H9 (cell line): ENCODE results near the gene ABCD3. TPM values are rescaled to one million over a fixed set of nuclear protein-coding genes. Genes with fewer than 3 reads are reported as not detected.

Experiments used
- DNase-seq: peaks from one replicate; pipeline ENCODE4 v3.0.0-alpha.2; 2017
- H2AFZ ChIP-seq: one replicate; pipeline ENCODE4 v1.6.1; 2013; ENCODE audit warnings: mild to moderate bottlenecking, low read length, control low read depth, moderate library complexity
- H2AK5ac ChIP-seq: 2 replicates; pipeline ENCODE4 v1.6.1; 2013; ENCODE audit warnings: low read length, control low read depth, mixed read lengths; ENCODE audit not compliant: insufficient read length
- H2BK120ac ChIP-seq: one replicate; pipeline ENCODE4 v1.6.1; 2013; ENCODE audit warnings: low read depth, mild to moderate bottlenecking, low read length, control low read depth, inconsistent platforms; ENCODE audit not compliant: poor library complexity, severe bottlenecking
- H2BK12ac ChIP-seq: 2 replicates; pipeline ENCODE4 v1.6.1; 2013; ENCODE audit warnings: low read length, control low read depth, mixed read lengths, low read depth; ENCODE audit not compliant: insufficient read length
- H2BK15ac ChIP-seq: 2 replicates; pipeline ENCODE4 v1.6.1; 2013; ENCODE audit warnings: low read depth, low read length, control low read depth
- H2BK20ac ChIP-seq: one replicate; pipeline ENCODE4 v1.6.1; 2013; ENCODE audit warnings: low read depth, mild to moderate bottlenecking, low read length, control low read depth, inconsistent platforms; ENCODE audit not compliant: poor library complexity, severe bottlenecking
- H2BK5ac ChIP-seq: 2 replicates; pipeline ENCODE4 v1.6.1; 2013; ENCODE audit warnings: low read length, control low read depth, mixed read lengths; ENCODE audit not compliant: insufficient read length
- H3K14ac ChIP-seq: 2 replicates; pipeline ENCODE4 v1.6.1; 2013; ENCODE audit warnings: low read length, control low read depth; ENCODE audit not compliant: insufficient read depth
- H3K18ac ChIP-seq: 2 replicates; pipeline ENCODE4 v1.6.1; 2013; ENCODE audit warnings: low read depth, mild to moderate bottlenecking, mixed read lengths, low read length, control low read depth; ENCODE audit not compliant: insufficient read length
- H3K23ac ChIP-seq: 2 replicates; pipeline ENCODE4 v1.6.1; 2013; ENCODE audit warnings: low read length, control low read depth, mixed read lengths, low read depth; ENCODE audit not compliant: insufficient read length
- H3K23me2 ChIP-seq: 2 replicates; pipeline ENCODE4 v1.6.1; 2013; ENCODE audit warnings: low read depth, mild to moderate bottlenecking, mixed read lengths, low read length, control low read depth; ENCODE audit not compliant: insufficient read length, poor library complexity, severe bottlenecking
- H3K27ac ChIP-seq: 2 replicates; pipeline ENCODE4 v1.5.1; 2013; ENCODE audit warnings: low read length, control low read depth, mixed read lengths, low read depth; ENCODE audit not compliant: insufficient read length
- H3K27me3 ChIP-seq: 2 replicates; pipeline ENCODE4 v1.6.1; 2013; ENCODE audit warnings: low read length, control low read depth, inconsistent platforms; ENCODE audit not compliant: insufficient read depth
- H3K4ac ChIP-seq: 2 replicates; pipeline ENCODE4 v1.6.1; 2013; ENCODE audit warnings: low read depth, mild to moderate bottlenecking, control low read depth, inconsistent platforms, low read length, moderate library complexity
- H3K4me1 ChIP-seq: 2 replicates; pipeline ENCODE4 v1.6.1; 2013; ENCODE audit warnings: low read length, control low read depth, inconsistent platforms; ENCODE audit not compliant: insufficient read depth
- H3K4me2 ChIP-seq: 2 replicates; pipeline ENCODE4 v1.6.1; 2013; ENCODE audit warnings: low read length, control low read depth, mixed read lengths; ENCODE audit not compliant: insufficient read length, insufficient read depth
- H3K56ac ChIP-seq: 2 replicates; pipeline ENCODE4 v1.6.1; 2013; ENCODE audit warnings: low read depth, mild to moderate bottlenecking, mixed read lengths, low read length, control low read depth; ENCODE audit not compliant: insufficient read length
- H3K79me1 ChIP-seq: 2 replicates; pipeline ENCODE4 v1.6.1; 2013; ENCODE audit warnings: low read depth, mild to moderate bottlenecking, moderate library complexity, low read length, control low read depth, inconsistent platforms; ENCODE audit not compliant: insufficient read depth, poor library complexity, severe bottlenecking
- H3K79me2 ChIP-seq: 2 replicates; pipeline ENCODE4 v1.6.1; 2013; ENCODE audit warnings: low read length, control low read depth, inconsistent platforms; ENCODE audit not compliant: insufficient read depth
- H3K9ac ChIP-seq: 2 replicates; pipeline ENCODE4 v1.6.1; 2013; ENCODE audit warnings: low read length, control low read depth, mixed read lengths; ENCODE audit not compliant: insufficient read length; ENCODE audit errors: extremely low read depth
- H3K9me3 ChIP-seq: one replicate; pipeline ENCODE4 v1.6.1; 2013; ENCODE audit warnings: low read depth, low read length, inconsistent platforms; ENCODE audit not compliant: control insufficient read depth
- H3T11ph ChIP-seq: one replicate; pipeline ENCODE4 v1.6.1; 2013; ENCODE audit warnings: mild to moderate bottlenecking, low read length, control low read depth, inconsistent platforms
- H4K20me1 ChIP-seq: one replicate; pipeline ENCODE4 v1.6.1; 2013; ENCODE audit not compliant: control insufficient read depth, insufficient read length, insufficient read depth
- H4K5ac ChIP-seq: 2 replicates; pipeline ENCODE4 v1.6.1; 2013; ENCODE audit warnings: low read depth, mild to moderate bottlenecking, mixed read lengths, low read length, control low read depth; ENCODE audit not compliant: insufficient read length
- H4K8ac ChIP-seq: replicated peaks from 2 replicates; pipeline ENCODE4 v1.6.1; 2013; ENCODE audit warnings: low read length, control low read depth, mixed read lengths, low read depth; ENCODE audit not compliant: insufficient read length
- H4K91ac ChIP-seq: 2 replicates; pipeline ENCODE4 v1.6.1; 2013; ENCODE audit warnings: low read depth, mild to moderate bottlenecking, moderate library complexity, mixed read lengths, low read length, control low read depth; ENCODE audit not compliant: insufficient read length
- H3K27ac Mint-ChIP-seq, 3 experiments: 2 replicates in 2 of 3; 3 replicates in 1 of 3; pipeline ENCODE4 v1.8.0; 2020 to 2021; ENCODE audit warnings: mixed read lengths in 3 of 3, mild to moderate bottlenecking in 1 of 3, moderate library complexity in 1 of 3
- H3K27me3 Mint-ChIP-seq: 2 replicates; pipeline ENCODE4 v1.8.0; 2021; ENCODE audit warnings: low read depth, mild to moderate bottlenecking, moderate library complexity, mixed read lengths
- H3K36me3 Mint-ChIP-seq, 3 experiments: 2 replicates in 2 of 3; 3 replicates in 1 of 3; pipeline ENCODE4 v1.8.0; 2020 to 2021; ENCODE audit warnings: low read depth in 3 of 3, mixed read lengths in 3 of 3; ENCODE audit not compliant: insufficient read depth in 1 of 3
- H3K4me1 Mint-ChIP-seq, 2 experiments: 2 replicates each; pipeline ENCODE4 v1.8.0; 2020; ENCODE audit warnings: mixed read lengths in 2 of 2
- H3K4me3 Mint-ChIP-seq, 2 experiments: 2 replicates in 1 of 2; 3 replicates in 1 of 2; pipeline ENCODE4 v1.8.0; 2020 to 2021; ENCODE audit warnings: mild to moderate bottlenecking in 2 of 2, mixed read lengths in 2 of 2, moderate library complexity in 1 of 2
- H3K9me3 Mint-ChIP-seq, 2 experiments: 2 replicates in 1 of 2; 3 replicates in 1 of 2; pipeline ENCODE4 v1.8.0; 2020; ENCODE audit warnings: mild to moderate bottlenecking in 2 of 2, mixed read lengths in 2 of 2, moderate library complexity in 1 of 2
- WGBS: extraction: QIAGEN DNeasy Blood & Tissue Kit; methylation state at CpG from one replicate; pipeline ENCODE4 v1.1.7; 2013; ENCODE audit warnings: missing lambda C conversion rate, low lambda C conversion rate, mixed read lengths; ENCODE audit not compliant: insufficient read length; ENCODE audit errors: extremely low coverage; 5-methylcytosine and 5-hydroxymethylcytosine counted together
- total RNA-seq: library from RNA; stranded (reverse); gene quantifications from 2 replicates; pipeline ENCODE4 v1.2.1, GENCODE V29; 2021
- TF ChIP-seq, protein P1 (sequence below): fragments of 200-600 bp; sonication (generic); conservative IDR thresholded peaks from 3 replicates; pipeline ENCODE4 v1.8.0; 2021; ENCODE audit warnings: antibody characterized with exemption, mild to moderate bottlenecking

ABCD3 gene
- total RNA-seq, 1 experiment from 2014 or later = 32.0 TPM

- no peak overlapping the region for H3K4me3 Mint-ChIP-seq
- no peak overlapping the region for H4K5ac ChIP-seq
- no peak overlapping the region for H3K56ac ChIP-seq
- no peaks in the 10 kb centered on the region for H3K23me2 ChIP-seq
- H2AFZ ChIP-seq = no peak overlapping the region
- no peaks in the 10 kb centered on the region for H3K27me3 Mint-ChIP-seq
- no peak overlapping the region for H3K27ac Mint-ChIP-seq
- no peak overlapping the region for H2BK5ac ChIP-seq
- H3K36me3 Mint-ChIP-seq = peaks cover 13 to 28% (median 15%) of the 10 kb centered on the region in 3 experiments
- no peaks in the 10 kb centered on the region for H3K27me3 ChIP-seq
- no peak overlapping the region for H3K27ac ChIP-seq
- no peak overlapping the region for H3K14ac ChIP-seq
- H3K9me3 Mint-ChIP-seq = peaks cover 14% of the 10 kb centered on the region in 2 experiments
- no peak overlapping the region for H2BK20ac ChIP-seq
- H3K4me1 Mint-ChIP-seq = peaks cover 5 to 6% of the 10 kb centered on the region in 2 experiments; a peak in 3 of 4 replicates
- H3T11ph ChIP-seq = no peak overlapping the region
- H3K9me3 ChIP-seq = peaks cover 8% of the 10 kb centered on the region
- no peak overlapping the region for H4K91ac ChIP-seq
- TF ChIP-seq, protein P1, sequence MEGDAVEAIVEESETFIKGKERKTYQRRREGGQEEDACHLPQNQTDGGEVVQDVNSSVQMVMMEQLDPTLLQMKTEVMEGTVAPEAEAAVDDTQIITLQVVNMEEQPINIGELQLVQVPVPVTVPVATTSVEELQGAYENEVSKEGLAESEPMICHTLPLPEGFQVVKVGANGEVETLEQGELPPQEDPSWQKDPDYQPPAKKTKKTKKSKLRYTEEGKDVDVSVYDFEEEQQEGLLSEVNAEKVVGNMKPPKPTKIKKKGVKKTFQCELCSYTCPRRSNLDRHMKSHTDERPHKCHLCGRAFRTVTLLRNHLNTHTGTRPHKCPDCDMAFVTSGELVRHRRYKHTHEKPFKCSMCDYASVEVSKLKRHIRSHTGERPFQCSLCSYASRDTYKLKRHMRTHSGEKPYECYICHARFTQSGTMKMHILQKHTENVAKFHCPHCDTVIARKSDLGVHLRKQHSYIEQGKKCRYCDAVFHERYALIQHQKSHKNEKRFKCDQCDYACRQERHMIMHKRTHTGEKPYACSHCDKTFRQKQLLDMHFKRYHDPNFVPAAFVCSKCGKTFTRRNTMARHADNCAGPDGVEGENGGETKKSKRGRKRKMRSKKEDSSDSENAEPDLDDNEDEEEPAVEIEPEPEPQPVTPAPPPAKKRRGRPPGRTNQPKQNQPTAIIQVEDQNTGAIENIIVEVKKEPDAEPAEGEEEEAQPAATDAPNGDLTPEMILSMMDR = no peak
- H2AK5ac ChIP-seq = no peak overlapping the region
- no peaks in the 10 kb centered on the region for H3K79me1 ChIP-seq
- no peak overlapping the region for H3K9ac ChIP-seq
- no peak overlapping the region for H4K8ac ChIP-seq
- no peak overlapping the region for H3K4ac ChIP-seq
- H4K20me1 ChIP-seq = no peaks in the 10 kb centered on the region
- no peak overlapping the region for H2BK12ac ChIP-seq
- no peak overlapping the region for H3K23ac ChIP-seq
- no CpG with 5 or more reads among the region's 2 CpGs for WGBS
- H3K4me1 ChIP-seq = no peaks in the 10 kb centered on the region
- no peak overlapping the region for H3K4me2 ChIP-seq
- DNase-seq = no peak
- no peak overlapping the region for H2BK15ac ChIP-seq
- no peaks in the 10 kb centered on the region for H3K79me2 ChIP-seq
- H2BK120ac ChIP-seq = no peak overlapping the region
- H3K18ac ChIP-seq = no peak overlapping the region
These were observed 38.5 kb downstream of the ABCD3 start for GRCh38 chr1:94456736-94457135.
